A549 (cell line): ENCODE data around the gene LMBR1.

Experiments
- CEBPB ChIP-seq, 2 experiments: fragments of >200 bp in 1 of 2; sonication (Bioruptor Twin) in 1 of 2; formaldehyde crosslinking in 1 of 2; IDR thresholded peaks; 2 replicates each; pipeline ENCODE4 v1.6.1; 2012 to 2016
- MAZ ChIP-seq: fragments of 150-350 bp; IDR thresholded peaks from 2 replicates; pipeline ENCODE4 v1.6.1; 2014; ENCODE audit warnings: antibody characterized with exemption, low read depth, low read length, borderline replicate concordance
- NR3C1 ChIP-seq: fragments of >200 bp; sonication (Bioruptor Twin); formaldehyde crosslinking; IDR thresholded peaks from 3 replicates; pipeline ENCODE4 v1.6.1; 2017
- POLR2A ChIP-seq: IDR thresholded peaks from 2 replicates; pipeline ENCODE4 v1.6.1; 2012; ENCODE audit warnings: mild to moderate bottlenecking, low read length
- POLR2AphosphoS2 ChIP-seq: conservative IDR thresholded peaks from 2 replicates; pipeline ENCODE4 v1.6.1; 2012; ENCODE audit warnings: low read length, improper control_type of control experiment, inconsistent platforms
- RFX5 ChIP-seq: fragments of 450-650 bp; IDR thresholded peaks from 2 replicates; pipeline ENCODE4 v1.7.1; 2014; ENCODE audit warnings: antibody characterized with exemption, mild to moderate bottlenecking, moderate library complexity
- RNF2 ChIP-seq: fragments of 200-600 bp; sonication (generic); IDR thresholded peaks from 2 replicates; pipeline ENCODE4 v1.6.1; 2016; ENCODE audit warnings: low read depth, mild to moderate bottlenecking, antibody characterized with exemption, moderate library complexity, borderline replicate concordance
- SMC3 ChIP-seq: fragments of >200 bp; sonication (Bioruptor Twin); formaldehyde crosslinking; IDR thresholded peaks from 3 replicates; pipeline ENCODE4 v1.6.1; 2018; ENCODE audit warnings: inconsistent platforms
- TP53 ChIP-seq: fragments of 250-450 bp; sonication (Bioruptor Pico); IDR thresholded peaks from 2 replicates; pipeline ENCODE4 v1.5.0; 2021; ENCODE audit warnings: mild to moderate bottlenecking, moderate library complexity
- TF ChIP-seq, protein P1 (sequence below): IDR thresholded peaks from 2 replicates; pipeline ENCODE4 v1.6.1; 2012
- TF ChIP-seq, protein P2 (sequence below): fragments of 450-650 bp; IDR thresholded peaks from 2 replicates; pipeline ENCODE4 v1.6.1; 2014; ENCODE audit warnings: antibody characterized with exemption
- TF ChIP-seq, protein P3 (sequence below): fragments of >200 bp; sonication (Bioruptor Twin); formaldehyde crosslinking; IDR thresholded peaks from 3 replicates; pipeline ENCODE4 v1.5.1; 2016
- TF ChIP-seq, protein P4 (sequence below): fragments of 200-600 bp; sonication (generic); IDR thresholded peaks from 2 replicates; pipeline ENCODE4 v1.6.1; 2016; ENCODE audit warnings: antibody characterized with exemption, mild to moderate bottlenecking, moderate library complexity

DNA sequence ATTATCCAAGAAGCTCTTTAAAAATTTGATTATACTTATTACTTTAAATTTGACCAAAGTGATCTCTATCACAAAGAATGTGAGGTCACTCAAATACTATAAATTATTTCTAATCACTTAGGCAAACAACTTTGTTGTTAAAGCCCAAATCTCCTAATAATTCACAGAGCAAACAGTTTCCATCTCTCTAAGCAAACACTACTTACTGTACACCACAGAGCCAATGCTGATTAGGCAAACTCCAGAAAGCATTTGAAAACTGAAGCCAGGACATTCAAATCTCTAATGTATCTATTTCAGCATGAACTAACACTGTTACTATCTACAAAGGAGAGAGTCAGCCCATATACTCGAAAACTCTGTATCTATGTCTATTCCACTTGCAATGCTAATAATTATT is 145.3 kb downstream of the LMBR1 start:
- TF ChIP-seq, protein P1, sequence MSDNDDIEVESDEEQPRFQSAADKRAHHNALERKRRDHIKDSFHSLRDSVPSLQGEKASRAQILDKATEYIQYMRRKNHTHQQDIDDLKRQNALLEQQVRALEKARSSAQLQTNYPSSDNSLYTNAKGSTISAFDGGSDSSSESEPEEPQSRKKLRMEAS = no peak
- TF ChIP-seq, protein P2, sequence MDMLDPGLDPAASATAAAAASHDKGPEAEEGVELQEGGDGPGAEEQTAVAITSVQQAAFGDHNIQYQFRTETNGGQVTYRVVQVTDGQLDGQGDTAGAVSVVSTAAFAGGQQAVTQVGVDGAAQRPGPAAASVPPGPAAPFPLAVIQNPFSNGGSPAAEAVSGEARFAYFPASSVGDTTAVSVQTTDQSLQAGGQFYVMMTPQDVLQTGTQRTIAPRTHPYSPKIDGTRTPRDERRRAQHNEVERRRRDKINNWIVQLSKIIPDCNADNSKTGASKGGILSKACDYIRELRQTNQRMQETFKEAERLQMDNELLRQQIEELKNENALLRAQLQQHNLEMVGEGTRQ = no peak
- TF ChIP-seq, protein P3, sequence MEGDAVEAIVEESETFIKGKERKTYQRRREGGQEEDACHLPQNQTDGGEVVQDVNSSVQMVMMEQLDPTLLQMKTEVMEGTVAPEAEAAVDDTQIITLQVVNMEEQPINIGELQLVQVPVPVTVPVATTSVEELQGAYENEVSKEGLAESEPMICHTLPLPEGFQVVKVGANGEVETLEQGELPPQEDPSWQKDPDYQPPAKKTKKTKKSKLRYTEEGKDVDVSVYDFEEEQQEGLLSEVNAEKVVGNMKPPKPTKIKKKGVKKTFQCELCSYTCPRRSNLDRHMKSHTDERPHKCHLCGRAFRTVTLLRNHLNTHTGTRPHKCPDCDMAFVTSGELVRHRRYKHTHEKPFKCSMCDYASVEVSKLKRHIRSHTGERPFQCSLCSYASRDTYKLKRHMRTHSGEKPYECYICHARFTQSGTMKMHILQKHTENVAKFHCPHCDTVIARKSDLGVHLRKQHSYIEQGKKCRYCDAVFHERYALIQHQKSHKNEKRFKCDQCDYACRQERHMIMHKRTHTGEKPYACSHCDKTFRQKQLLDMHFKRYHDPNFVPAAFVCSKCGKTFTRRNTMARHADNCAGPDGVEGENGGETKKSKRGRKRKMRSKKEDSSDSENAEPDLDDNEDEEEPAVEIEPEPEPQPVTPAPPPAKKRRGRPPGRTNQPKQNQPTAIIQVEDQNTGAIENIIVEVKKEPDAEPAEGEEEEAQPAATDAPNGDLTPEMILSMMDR = no peak
- TF ChIP-seq NR3C1 = no peak
- TF ChIP-seq CEBPB (IDR thresholded peaks at IDR 0.05) = no peak
- TF ChIP-seq POLR2A = no peak
- TF ChIP-seq, protein P4, sequence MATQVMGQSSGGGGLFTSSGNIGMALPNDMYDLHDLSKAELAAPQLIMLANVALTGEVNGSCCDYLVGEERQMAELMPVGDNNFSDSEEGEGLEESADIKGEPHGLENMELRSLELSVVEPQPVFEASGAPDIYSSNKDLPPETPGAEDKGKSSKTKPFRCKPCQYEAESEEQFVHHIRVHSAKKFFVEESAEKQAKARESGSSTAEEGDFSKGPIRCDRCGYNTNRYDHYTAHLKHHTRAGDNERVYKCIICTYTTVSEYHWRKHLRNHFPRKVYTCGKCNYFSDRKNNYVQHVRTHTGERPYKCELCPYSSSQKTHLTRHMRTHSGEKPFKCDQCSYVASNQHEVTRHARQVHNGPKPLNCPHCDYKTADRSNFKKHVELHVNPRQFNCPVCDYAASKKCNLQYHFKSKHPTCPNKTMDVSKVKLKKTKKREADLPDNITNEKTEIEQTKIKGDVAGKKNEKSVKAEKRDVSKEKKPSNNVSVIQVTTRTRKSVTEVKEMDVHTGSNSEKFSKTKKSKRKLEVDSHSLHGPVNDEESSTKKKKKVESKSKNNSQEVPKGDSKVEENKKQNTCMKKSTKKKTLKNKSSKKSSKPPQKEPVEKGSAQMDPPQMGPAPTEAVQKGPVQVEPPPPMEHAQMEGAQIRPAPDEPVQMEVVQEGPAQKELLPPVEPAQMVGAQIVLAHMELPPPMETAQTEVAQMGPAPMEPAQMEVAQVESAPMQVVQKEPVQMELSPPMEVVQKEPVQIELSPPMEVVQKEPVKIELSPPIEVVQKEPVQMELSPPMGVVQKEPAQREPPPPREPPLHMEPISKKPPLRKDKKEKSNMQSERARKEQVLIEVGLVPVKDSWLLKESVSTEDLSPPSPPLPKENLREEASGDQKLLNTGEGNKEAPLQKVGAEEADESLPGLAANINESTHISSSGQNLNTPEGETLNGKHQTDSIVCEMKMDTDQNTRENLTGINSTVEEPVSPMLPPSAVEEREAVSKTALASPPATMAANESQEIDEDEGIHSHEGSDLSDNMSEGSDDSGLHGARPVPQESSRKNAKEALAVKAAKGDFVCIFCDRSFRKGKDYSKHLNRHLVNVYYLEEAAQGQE = no peak
- TF ChIP-seq POLR2AphosphoS2 = no peak
- no peak for TF ChIP-seq TP53 (CRISPR knock-in tag)
- no peak for TF ChIP-seq MAZ
- no peak for TF ChIP-seq RFX5
- TF ChIP-seq RNF2 = no peak
- no peak for TF ChIP-seq SMC3
